HG02623 (cell line): Measurements from ENCODE around the gene GRHL1.
"Not testable (repeated sequence)": the region's sequence is repeated elsewhere in the genome, so short reads cannot be mapped to it uniquely, and the experiment has no call there.

Experiments used
- ATAC-seq: cut with Tn5 transposase; IDR thresholded peaks from one replicate; pipeline ENCODE4 v1.9.1; 2021; ENCODE audit warnings: moderate library complexity; ENCODE audit not compliant: unreplicated experiment

GRHL1 gene, protein sequence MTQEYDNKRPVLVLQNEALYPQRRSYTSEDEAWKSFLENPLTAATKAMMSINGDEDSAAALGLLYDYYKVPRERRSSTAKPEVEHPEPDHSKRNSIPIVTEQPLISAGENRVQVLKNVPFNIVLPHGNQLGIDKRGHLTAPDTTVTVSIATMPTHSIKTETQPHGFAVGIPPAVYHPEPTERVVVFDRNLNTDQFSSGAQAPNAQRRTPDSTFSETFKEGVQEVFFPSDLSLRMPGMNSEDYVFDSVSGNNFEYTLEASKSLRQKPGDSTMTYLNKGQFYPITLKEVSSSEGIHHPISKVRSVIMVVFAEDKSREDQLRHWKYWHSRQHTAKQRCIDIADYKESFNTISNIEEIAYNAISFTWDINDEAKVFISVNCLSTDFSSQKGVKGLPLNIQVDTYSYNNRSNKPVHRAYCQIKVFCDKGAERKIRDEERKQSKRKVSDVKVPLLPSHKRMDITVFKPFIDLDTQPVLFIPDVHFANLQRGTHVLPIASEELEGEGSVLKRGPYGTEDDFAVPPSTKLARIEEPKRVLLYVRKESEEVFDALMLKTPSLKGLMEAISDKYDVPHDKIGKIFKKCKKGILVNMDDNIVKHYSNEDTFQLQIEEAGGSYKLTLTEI

GRCh38 chr2:9951522-9952285, at the start of gene GRHL1:
GRHL1 (plus strand) TSS chr2:9951693; CDS start chr2:9951834, 141 bp downstream.
- ATAC-seq: peak; percentile 97

- ATAC-seq: no peak
Observed at GRCh38 chr2:9905413-9905812, 46.1 kb upstream of the GRHL1 start.

DNA sequence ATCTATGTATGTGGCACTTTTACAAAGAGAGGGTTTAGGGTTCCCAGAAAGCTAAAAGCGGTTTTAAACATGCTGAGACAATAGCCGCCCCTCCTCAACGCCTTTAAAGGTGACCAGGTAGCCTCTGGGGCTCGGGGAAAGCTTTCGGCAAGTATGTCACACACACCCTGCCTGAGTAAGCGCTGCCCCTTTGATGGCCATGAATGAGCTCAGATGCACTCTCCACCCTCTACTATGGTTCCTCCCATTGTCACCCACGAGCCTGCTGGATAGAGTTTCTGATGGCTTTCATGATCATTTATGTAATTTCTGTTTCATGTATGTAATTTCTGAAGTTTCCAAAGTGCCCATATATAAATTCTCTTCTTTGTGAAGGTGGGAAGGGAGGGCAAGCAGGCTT, 44.1 kb upstream of the GRHL1 start:
- ATAC-seq: no peak

DNA sequence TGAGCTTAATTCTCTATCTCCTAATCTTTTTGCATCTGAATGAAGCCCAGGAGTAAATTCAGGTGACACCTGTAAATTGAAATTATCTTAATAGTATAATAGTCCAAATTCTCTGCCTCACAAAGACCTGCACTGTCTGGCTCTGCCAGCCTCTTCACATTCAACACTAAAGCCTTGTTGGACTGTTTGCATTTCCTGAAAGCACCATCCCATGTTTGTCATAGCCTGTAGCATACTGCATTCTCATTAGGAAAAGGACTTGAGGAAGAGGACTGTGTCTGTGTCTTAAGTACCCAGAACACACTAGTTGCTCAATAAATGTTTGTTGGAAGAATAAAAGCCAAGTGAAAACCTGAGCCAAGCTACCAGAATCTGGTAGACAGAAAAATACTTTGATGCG, 42.9 kb upstream of the GRHL1 start:
- ATAC-seq: no peak

- no peak for ATAC-seq
Observed at GRCh38 chr2:9909106-9909505, 42.4 kb upstream of the GRHL1 start.

DNA sequence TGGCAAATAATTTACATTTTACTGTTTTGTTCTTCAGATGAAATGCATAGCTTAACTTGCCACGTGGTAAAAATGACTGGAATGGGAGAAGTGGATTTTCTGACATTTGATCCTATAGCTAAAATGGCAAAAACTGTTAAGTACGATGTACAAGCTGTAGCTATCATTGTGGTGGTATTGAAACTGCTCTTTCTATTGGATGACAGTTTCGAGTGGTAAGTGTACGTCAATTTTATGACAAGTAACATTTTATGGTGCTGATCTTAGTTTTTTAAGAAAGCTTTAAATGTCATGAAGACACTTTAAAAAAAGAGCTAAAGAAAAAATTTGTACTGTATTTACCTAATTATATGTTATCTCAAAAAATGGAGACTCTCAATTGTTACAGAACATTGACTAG, 40.8 kb upstream of the GRHL1 start:
- ATAC-seq: no peak

DNA sequence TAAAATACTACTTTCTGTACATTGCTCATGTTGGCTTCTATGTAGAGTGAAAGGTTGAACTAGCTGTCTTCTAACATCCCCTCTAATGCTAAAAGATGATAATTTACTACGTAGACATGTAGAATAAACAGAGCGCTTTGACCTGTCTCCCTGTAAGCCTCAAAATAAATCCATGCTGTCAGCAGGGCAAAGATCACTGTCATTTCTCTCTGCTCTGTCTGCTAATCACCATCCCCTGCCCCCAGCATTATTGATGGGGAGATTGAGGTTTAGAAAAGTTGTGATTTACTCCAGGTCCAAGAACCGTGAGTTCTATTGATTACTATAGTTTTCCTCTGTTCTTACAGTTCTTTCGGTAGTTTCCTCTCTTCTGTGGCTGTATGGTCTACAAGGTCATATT, 39.0 kb upstream of the GRHL1 start:
- no peak for ATAC-seq

DNA sequence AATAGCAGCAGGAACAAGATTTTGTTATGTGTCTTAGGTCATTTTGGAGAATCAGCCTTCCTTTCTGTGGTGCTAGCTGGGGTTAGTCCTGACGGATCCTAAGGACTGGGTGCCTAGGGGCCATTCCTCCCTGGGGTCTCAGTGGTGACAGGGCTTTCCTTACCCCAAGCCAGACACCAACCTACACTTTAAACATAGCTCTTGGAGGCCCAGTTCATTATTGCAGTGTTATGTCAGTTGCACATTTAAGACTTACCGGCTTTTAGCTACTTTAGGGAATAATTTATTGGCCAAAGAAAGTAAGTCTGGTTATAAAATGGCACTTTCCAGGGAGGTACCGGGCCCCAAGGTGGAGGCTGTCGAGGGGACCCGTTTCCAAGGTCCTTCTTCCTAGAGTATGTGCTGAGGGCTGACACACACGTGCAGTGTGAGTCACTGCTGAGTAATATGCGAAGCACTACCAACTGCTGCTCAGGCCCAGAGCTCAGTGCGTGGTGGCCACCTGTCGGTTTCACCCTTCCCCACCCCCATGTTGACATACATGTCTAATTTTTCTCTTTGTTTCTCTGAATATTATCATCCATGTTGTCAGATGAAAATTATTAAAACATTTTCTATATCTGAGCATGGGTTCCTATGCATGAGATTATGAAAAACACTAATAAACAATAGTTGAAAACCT, 37.0 kb upstream of the GRHL1 start:
- ATAC-seq: peak; percentile 91

- ATAC-seq: no peak
Observed at GRCh38 chr2:9918275-9918674, 33.2 kb upstream of the GRHL1 start.

- ATAC-seq: no peak
Observed at GRCh38 chr2:9919512-9919911, 32.0 kb upstream of the GRHL1 start.

DNA sequence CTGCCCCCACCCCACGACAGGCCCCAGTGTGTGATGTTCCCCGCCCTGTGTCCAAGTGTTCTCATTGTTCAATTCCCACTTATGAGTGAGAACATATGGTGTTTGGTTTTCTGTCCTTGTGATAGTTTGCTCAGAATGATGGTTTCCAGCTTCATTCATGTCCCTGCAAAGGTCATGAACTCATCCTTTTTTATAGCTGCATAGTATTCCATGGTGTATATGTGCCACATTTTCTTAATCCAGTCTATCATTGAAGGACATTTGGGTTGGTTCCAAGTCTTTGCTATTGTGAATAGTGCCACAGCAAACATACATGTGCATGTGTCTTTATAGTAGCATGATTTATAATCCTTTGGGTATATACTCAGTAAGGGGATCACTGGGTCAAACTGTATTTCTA, 24.5 kb upstream of the GRHL1 start:
- not testable (repeated sequence) for ATAC-seq

GRCh38 chr2:9937258-9937657, 14.2 kb upstream of the GRHL1 start:
- ATAC-seq: no peak

GRCh38 chr2:9937968-9938367, 13.5 kb upstream of the GRHL1 start:
- ATAC-seq: no peak

DNA sequence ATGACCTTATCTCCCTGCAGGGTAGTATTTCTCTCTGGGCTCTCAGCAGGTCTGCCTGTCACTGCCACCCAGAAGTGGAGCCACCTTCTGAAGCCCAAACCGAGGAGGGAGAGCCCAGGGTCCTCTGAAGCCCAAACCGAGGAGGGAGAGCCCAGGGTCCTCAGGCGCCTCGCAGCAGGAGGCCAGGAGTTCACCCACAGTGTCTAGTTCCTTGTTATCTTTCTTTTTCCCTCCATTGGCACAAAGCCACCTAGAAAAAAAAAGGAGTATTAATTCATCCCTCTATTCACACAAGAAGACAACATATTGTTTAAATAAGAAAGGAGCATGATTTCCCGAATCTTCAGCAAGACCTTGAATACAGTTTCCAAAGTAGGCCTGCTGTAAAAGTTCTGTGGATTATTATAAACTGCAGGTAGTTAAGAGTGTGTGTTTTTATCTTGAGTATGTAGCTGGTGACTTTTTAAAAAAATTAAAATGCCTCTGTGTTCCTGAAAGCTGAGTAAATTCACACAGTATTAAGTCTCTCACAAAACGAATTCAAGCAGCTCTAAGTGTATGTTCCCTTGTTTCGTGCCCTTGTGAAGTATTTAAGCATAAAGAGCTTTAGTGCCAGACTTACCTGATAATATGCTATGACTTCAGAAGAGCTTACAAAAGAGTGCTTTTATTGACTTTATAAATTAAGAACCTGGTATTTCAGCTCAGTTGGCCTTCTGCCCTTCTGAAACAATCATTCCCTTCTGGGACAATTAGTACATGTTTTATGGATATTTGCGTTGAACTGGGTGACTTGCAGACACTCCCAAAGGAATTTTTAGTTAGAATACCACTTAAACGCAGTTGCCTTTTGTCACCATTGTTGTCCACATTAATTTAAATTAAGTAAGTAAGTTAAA, 11.7 kb upstream of the GRHL1 start:
- no peak for ATAC-seq

DNA sequence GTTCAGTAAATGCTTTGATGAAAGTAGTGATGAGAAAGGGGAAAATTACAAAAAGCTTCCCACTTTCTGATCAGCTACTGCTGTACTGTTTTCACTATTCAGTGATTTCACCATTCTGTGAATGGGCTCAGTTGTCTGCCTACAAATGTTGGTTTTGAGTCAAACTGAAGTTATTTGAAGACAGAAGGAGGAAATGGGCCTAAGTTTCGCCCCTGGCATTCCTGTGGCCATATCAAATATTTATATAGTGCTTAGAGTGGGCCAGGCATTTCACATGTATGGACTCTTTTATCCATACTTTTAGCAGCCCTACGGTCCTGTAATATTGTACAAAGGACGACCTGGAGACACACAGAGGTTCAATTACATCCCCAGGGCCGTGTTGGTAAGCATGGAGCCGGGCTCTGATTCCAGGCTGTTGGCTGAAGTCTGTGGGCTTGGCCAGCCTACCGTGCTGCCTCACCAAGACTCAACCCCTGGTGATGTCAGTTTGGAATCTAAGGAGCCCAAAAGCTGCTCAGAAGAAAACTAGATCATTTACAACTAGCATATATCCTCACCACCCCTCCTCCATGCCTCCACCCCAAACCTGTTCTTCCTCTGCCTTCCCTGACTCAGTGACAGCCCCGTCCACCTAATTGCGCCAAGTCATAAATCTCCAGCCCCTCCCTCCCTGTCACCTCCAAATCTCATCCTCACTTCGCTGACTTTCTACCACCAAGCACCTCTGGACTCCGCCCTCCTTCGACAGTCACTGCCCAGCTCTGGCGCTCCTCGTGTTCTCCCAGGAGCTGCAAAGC, 10.1 kb upstream of the GRHL1 start:
- no peak for ATAC-seq

DNA sequence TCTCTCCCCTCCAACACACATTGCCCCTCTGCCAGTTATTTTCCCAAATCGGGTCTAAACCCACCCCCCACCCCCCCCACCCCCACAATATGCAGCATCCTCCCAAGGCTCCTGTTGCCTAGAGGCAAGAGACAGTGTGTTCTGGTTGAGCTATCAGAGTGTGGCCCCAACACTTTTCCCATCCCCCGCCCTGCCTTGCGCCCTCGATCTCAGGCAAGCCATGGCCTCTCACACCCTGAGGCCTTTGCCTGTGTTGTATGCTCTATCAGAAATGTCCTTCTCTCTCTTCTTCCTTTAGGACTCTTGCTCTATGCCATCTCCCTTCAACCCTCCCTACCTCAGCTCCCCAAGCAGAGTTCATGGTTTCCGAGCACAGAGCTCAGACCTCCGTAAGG, 9.5 kb upstream of the GRHL1 start:
- no peak for ATAC-seq

DNA sequence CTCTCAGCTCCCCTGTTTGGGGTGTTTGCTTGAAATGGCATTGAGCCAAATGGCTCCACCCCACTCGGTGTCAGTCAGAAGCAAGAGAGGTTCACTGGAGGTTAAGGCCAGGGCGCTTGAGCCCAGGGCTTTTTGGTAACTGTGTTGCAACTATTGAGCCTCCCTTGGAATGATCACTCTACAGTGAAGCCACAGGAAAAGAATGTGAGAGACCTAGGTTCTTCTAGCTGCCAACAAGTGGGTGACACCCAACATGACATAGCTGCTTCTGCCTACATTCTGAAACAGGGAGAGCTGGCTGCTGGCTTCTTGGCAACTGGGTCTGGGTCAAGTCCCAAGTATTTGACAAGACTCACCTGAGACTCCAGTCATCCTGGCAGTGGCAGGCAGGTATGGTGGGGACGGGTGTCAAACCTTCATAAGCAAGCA, 7.1 kb upstream of the GRHL1 start:
- ATAC-seq: no peak

- no peak for ATAC-seq
Observed at GRCh38 chr2:9945596-9945995, 5.9 kb upstream of the GRHL1 start.

- no peak for ATAC-seq
Observed at GRCh38 chr2:9946076-9946475, 5.4 kb upstream of the GRHL1 start.
